Measurements from ENCODE around the gene CUL7. TPM values are rescaled to one million over a fixed set of nuclear protein-coding genes. Genes with fewer than 3 reads are reported as not detected.

Gene CUL7
- total RNA-seq, 2 experiments from 2014 or later, result 13.9 TPM

DNA sequence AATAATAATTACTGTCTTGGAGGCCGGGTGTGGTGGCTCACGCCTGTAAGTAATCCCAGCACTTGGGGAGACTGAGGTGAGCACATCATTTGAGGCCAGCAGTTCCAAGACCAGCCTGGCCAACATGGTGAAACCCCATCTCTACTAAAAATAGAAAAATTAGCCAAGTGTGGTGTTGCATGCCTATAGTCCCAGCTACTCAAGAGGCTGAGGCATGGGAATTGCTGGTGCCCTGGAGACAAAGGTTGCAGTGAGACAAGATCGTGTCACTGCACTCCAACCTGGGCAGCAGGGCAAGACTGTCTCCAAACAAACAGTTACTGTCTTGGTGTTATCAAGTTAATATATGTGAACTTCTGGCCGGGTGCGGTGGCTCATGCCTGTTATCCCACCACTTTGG is 27.3 kb downstream of the CUL7 start:
- ChIA-PET POLR2A (no interaction called here), CTCF (interaction anchor here (1.8 kb wide), 1 partner anchor 117 kb away, joined by 5 read pairs; no protein-coding TSS in a partner anchor)
- Mint-ChIP-seq H3K4me3 (no peak overlapping the region), H3K36me3 (ENCODE audit: low read depth) (peaks cover 46% of the 10 kb centered on the region), H3K27ac (no peak overlapping the region), H3K4me1 (ENCODE audit: low read depth) (peaks cover 14% of the 10 kb centered on the region), H3K9me3 (no peaks in the 10 kb centered on the region), H3K27me3 (no peaks in the 10 kb centered on the region)
- ATAC-seq, result no peak
- TF ChIP-seq, protein P1, sequence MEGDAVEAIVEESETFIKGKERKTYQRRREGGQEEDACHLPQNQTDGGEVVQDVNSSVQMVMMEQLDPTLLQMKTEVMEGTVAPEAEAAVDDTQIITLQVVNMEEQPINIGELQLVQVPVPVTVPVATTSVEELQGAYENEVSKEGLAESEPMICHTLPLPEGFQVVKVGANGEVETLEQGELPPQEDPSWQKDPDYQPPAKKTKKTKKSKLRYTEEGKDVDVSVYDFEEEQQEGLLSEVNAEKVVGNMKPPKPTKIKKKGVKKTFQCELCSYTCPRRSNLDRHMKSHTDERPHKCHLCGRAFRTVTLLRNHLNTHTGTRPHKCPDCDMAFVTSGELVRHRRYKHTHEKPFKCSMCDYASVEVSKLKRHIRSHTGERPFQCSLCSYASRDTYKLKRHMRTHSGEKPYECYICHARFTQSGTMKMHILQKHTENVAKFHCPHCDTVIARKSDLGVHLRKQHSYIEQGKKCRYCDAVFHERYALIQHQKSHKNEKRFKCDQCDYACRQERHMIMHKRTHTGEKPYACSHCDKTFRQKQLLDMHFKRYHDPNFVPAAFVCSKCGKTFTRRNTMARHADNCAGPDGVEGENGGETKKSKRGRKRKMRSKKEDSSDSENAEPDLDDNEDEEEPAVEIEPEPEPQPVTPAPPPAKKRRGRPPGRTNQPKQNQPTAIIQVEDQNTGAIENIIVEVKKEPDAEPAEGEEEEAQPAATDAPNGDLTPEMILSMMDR (IDR thresholded peaks at IDR 0.05), result no peak
- intact Hi-C loops (cut with micrococcal nuclease), result no loop called here
- no peak for DNase-seq

DNA sequence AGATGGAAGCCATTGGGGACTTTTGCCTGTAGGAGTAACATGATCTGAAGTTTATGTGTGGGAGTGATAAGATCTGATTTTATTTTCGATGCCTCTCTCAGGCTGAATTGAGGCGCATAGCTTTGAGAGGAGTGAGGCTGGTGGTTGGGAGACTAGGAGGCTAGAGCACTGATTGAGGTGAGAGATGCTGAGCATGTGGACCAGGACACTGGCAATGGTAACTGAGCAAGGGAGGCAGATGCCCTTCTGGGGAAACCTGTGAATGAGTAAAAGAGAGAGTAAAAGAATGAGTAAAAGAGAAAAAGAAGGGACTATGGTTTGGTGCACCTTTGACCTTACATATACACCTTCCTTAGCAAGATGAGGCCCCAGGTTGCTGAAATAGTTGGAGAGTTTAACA is 29.2 kb downstream of the CUL7 start:
- Mint-ChIP-seq H3K4me3 (peak overlapping the region; percentile 0), H3K27me3 (no peaks in the 10 kb centered on the region), H3K9me3 (no peaks in the 10 kb centered on the region), H3K27ac (peak overlapping the region; percentile 77), H3K4me1 (ENCODE audit: low read depth) (peaks cover 22% of the 10 kb centered on the region), H3K36me3 (ENCODE audit: low read depth) (peaks cover 43% of the 10 kb centered on the region)
- TF ChIP-seq, protein P1 (IDR thresholded peaks at IDR 0.05), result no peak
- intact Hi-C loops (cut with micrococcal nuclease), result no loop called here
- ATAC-seq, result no peak
- ChIA-PET POLR2A (interaction anchor here (0.8 to 1.9 kb wide), 2 partner anchors 10 to 199 kb away, joined by 3 to 9 read pairs; partner anchors contain the start of gene KLHDC3), CTCF (interaction anchor here (1.0 kb wide), 1 partner anchor 119 kb away, joined by 3 read pairs; no protein-coding TSS in a partner anchor)
- no peak for DNase-seq

DNA sequence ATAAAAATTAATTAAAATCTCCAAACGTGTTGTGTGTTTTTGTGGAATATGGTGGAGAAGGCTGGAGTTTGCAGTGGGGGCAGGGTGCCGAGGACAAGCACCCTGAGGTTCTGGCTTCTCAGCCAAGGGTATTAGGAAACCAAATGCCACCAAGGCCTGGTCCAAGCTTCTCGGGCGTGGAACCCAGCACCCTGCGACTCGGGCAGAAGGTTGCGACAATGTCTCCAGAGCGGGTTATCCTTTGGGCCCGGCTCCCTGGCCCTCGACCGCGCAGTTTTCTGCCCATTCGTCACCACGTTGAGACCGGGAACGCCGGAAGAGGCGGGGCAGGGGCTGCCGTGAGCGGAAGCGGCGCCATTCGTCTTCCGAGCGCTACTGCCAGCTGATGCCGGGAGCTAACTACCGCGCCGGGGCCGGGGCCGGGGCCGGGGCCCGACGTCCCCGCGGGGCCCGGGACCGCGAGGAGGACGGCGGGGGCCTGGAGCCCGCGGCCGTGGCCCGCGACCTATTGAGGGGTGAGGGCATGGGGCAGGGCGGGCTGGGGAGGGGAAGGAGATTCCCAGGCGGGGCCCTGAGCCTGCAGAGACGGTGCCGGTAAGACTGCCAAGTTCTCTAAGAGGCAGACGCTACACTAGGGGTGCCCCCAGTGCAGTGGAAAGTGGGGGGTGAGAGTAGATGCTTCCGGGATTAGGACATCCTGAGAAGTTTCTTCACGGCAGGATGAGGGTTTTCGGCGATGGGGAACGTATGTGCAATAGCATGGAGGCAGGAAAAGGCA is 32.2 kb downstream of the CUL7 start, which contains the start of gene RRP36:
TSS of gene RRP36 (plus strand) at position 354 of the 778 bp plus-strand sequence. CDS start at position 386, 32 bp downstream.
- ATAC-seq, result peak; percentile 85
- peak within 1 kb of the TSS; percentile 85 for H3K27ac Mint-ChIP-seq
- peak; percentile 73 for DNase-seq
- intact Hi-C loops (cut with micrococcal nuclease), result no loop called here
- peak within 1 kb of the TSS; percentile 85 for H3K4me3 Mint-ChIP-seq
- peaks cover 32% of the 10 kb centered on the region for H3K4me1 Mint-ChIP-seq (ENCODE audit: low read depth)
- ChIA-PET POLR2A (interaction anchor here (0.6 to 2.8 kb wide), 8 partner anchors 9 to 122 kb away, joined by 3 to 9 read pairs (median 6); partner anchors contain the start of genes CNPY3, CUL7, PEX6 and PPP2R5D), CTCF (interaction anchor here (0.8 to 2.7 kb wide), 12 partner anchors 13 to 208 kb away, joined by 3 to 12 read pairs (median 4); partner anchors contain the start of genes CUL7 and DNPH1)
- no peaks in the 10 kb centered on the region for H3K9me3 Mint-ChIP-seq
- H3K27me3 Mint-ChIP-seq, result no peaks in the 10 kb centered on the region
- peaks cover 44% of the 10 kb centered on the region for H3K36me3 Mint-ChIP-seq (ENCODE audit: low read depth)
- TF ChIP-seq, protein P1 (IDR thresholded peaks at IDR 0.05), result no peak

DNA sequence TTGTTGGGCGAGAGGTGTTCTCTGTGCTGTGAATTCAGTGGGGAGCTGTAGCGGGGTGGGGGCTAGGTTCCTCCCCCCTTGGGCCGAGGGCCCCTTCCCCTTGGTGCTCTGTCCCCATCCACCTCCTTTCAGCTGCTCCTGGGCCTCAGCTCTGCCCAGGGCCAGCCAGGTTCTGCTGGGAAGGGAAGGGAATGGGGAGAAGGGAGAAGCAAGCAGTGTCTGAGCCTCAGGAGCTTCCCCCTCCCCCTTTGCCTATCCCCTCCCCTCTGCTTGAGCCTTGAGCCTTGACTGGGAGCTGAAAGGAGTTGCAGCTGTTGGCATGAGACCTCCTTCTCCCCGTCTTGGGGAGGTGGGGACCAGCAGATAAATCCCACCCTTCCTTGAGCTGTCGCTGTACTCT is 32.8 kb downstream of the CUL7 start:
- H3K4me3 Mint-ChIP-seq, result peak overlapping the region; percentile 85
- intact Hi-C loops (cut with micrococcal nuclease), result no loop called here
- TF ChIP-seq, protein P1 (IDR thresholded peaks at IDR 0.05), result no peak
- peaks cover 43% of the 10 kb centered on the region for H3K36me3 Mint-ChIP-seq (ENCODE audit: low read depth)
- CTCF ChIA-PET, result interaction anchor here (0.8 to 2.7 kb wide), 11 partner anchors 12 to 208 kb away, joined by 3 to 12 read pairs (median 4); partner anchors contain the start of genes CUL7 and DNPH1
- DNase-seq, result no peak
- POLR2A ChIA-PET, result interaction anchor here (0.6 to 2.8 kb wide), 10 partner anchors 8 to 122 kb away, joined by 3 to 9 read pairs (median 6); partner anchors contain the start of genes CNPY3, CUL7, PEX6 and PPP2R5D
- ATAC-seq, result peak; percentile 6
- peak overlapping the region; percentile 83 for H3K27ac Mint-ChIP-seq
- H3K9me3 Mint-ChIP-seq, result no peaks in the 10 kb centered on the region
- H3K4me1 Mint-ChIP-seq (ENCODE audit: low read depth), result peaks cover 38% of the 10 kb centered on the region
- H3K27me3 Mint-ChIP-seq, result no peaks in the 10 kb centered on the region

Measured in activated CD8-positive, alpha-beta T cell treated with anti-CD3 and anti-CD28 coated beads for 36 hours (primary cell).